ENCODE data around the gene PLCB2.

PLCB2 gene

GRCh38 chr15:40249477-40250303, 58.0 kb downstream of the PLCB2 start:
- Histone ChIP-seq H3K4me1 (peaks cover 5 to 20% (median 13%) of the 10 kb centered on the region in 10 experiments; a peak in 18 of 20 replicates), H3K4me2 (no peak overlapping the region), H3K4me3 (no peak overlapping the region), H3K36me3 (no peaks in the 10 kb centered on the region), H4K20me1 (peaks cover 0 to 15% (median 0%) of the 10 kb centered on the region in 11 experiments; a peak in 7 of 22 replicates), H3K9me3 (replicated peaks in 1 of 11) (no peaks in the 10 kb centered on the region), H3K27ac (no peak overlapping the region), H3K9ac (no peak overlapping the region), H3K27me3 (peaks cover 45 to 56% (median 52%) of the 10 kb centered on the region in 11 experiments)
- TF ChIP-seq Cebpa-rat (IDR thresholded peaks at IDR 0.05): no peak

DNA sequence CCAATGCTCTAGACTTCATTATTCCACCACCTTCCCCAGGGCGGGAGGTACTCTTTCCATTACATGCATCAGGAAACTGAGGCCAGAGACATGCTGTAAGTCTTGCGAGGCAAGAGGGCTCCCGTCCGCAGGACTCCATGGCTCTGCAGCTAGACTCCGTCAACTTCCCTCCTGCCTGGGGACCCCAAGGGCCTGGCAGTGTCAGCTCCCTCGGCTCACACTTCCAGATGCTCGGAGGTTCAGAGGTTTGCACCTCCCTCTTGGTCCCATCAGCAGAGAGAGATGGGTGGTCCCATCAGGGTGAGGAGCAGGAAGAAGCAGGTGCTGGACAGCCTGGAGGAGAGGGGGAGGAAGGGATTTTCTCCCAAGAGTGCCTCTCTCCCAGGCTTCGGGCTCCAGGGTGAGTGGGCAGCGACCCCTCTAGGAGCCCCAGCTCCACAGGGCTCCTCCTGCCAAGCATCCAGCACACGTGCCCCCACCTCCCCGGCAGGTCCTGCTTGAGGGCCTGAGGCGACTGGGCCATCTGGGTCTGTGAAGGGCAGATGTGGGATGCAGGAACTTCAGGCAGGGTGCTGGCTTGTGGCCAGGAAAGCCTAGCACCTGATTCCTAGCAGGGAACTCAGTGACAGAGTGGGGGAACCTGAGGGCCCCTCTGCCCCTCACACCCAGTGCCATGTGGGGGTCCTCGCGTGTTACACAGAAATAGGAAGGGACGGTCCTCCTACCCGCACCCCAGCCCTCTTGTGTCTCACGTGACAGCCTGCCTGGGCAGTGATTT, 59.5 kb downstream of the PLCB2 start:
- H3K4me3 ChIP-seq: no peak overlapping the region
- H3K36me3 ChIP-seq: no peaks in the 10 kb centered on the region
- peaks cover 0 to 12% (median 0%) of the 10 kb centered on the region in 11 experiments; a peak in 7 of 22 replicates for H4K20me1 ChIP-seq
- H3K27ac ChIP-seq: no peak overlapping the region
- no peak overlapping the region for H3K9ac ChIP-seq
- peaks cover 30 to 41% (median 37%) of the 10 kb centered on the region in 11 experiments for H3K27me3 ChIP-seq
- H3K9me3 ChIP-seq (replicated peaks in 1 of 11): no peaks in the 10 kb centered on the region
- peaks cover 8 to 17% (median 15%) of the 10 kb centered on the region in 10 experiments for H3K4me1 ChIP-seq
- TF ChIP-seq Cebpa-rat (IDR thresholded peaks at IDR 0.05): no peak
- H3K4me2 ChIP-seq: no peak overlapping the region

DNA sequence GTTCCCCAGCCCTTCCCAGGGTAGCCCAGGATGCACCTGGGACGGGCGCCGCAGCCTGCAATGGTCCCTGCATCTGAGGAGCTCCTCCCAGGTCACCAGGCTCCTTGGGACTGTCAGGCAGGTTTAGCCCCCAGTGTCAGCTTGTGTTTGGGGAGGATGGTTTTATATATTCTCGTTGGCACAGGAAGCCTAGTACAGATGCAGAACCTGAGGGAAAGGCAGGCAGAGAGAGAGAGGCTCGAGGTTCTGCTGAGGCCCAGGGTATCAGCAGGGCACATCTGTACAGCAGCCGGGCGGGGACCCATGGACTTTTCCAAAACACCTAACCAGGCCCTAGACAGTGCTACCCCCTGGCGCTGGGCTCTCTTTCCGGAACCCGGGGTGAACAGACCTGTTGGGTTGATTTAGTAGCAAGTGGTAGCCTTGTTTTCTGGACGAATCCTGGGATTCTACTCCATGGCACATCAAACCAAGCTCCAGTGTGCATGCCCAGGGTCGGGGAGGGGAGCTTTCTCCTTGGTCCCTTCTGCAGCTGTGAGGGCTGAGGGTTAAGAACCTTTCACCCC, 60.2 kb downstream of the PLCB2 start:
- no peak for TF ChIP-seq Cebpa-rat (IDR thresholded peaks at IDR 0.05)
- Histone ChIP-seq H3K27ac (no peak overlapping the region), H3K36me3 (no peaks in the 10 kb centered on the region), H3K27me3 (peaks cover 23 to 34% (median 30%) of the 10 kb centered on the region in 11 experiments), H3K4me3 (no peak overlapping the region), H4K20me1 (peaks cover 0 to 6% (median 0%) of the 10 kb centered on the region in 11 experiments; a peak in 4 of 22 replicates), H3K9ac (no peak overlapping the region), H3K9me3 (replicated peaks in 1 of 11) (no peaks in the 10 kb centered on the region), H3K4me1 (peaks cover 1 to 15% (median 10%) of the 10 kb centered on the region in 10 experiments), H3K4me2 (peak overlapping the region in 7 of 11 experiments; percentile 5 to 24 (median 20); a peak in 7 of 22 replicates)

DNA sequence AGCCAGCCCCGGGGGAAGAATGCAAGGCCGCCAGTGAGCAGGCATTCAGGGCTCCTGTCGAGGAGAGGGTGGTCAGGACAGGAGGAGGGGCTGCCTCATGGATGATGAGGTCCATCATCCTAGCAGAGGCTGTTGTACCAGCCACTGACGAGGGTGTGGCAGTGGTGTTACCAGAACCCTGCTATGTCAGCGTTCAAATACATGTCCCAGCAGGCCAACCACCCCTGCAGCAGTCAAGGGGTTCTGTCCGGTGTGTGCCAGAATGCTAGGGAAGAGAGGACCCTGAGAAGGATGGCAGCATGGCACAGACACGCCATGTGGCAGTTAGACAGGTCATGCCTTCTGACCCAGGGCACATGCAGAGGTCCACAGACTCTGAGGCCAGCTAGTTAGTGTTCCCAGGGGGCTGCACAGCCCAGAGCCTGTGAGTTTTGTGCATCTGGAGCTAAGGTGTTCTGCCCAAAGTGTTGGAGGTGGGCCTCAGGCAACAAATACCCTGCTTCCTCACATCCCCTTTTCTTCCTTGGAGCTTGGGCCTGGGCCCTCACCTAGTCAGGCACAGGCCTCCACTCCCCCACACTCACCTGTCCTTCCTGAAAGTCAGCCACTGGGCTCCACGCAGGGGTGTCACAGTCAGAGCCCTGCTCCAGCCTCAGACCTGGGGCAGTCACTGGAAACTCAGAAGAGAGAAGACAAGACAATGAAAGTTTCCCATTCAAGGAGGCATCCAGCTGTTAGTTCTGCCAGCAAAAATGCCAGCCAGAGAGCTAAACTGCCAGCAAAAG, 61.0 kb downstream of the PLCB2 start:
- Histone ChIP-seq H3K9ac (no peak overlapping the region), H3K4me1 (peaks cover 0 to 15% (median 8%) of the 10 kb centered on the region in 10 experiments; a peak in 14 of 20 replicates), H3K4me2 (peak overlapping the region in 6 of 11 experiments; percentile 5 to 24 (median 22); a peak in 5 of 22 replicates), H3K27ac (no peak overlapping the region), H3K4me3 (no peak overlapping the region), H3K27me3 (peaks cover 15 to 26% (median 22%) of the 10 kb centered on the region in 11 experiments), H3K9me3 (replicated peaks in 1 of 11) (no peaks in the 10 kb centered on the region), H4K20me1 (peaks cover 0 to 3% (median 0%) of the 10 kb centered on the region in 11 experiments; a peak in 1 of 22 replicates), H3K36me3 (no peaks in the 10 kb centered on the region)
- no peak for TF ChIP-seq Cebpa-rat (IDR thresholded peaks at IDR 0.05)

GRCh38 chr15:40245666-40246450, 61.9 kb downstream of the PLCB2 start:
- no peaks in the 10 kb centered on the region for H3K36me3 ChIP-seq
- no peak for TF ChIP-seq Cebpa-rat (IDR thresholded peaks at IDR 0.05)
- H4K20me1 ChIP-seq: no peaks in the 10 kb centered on the region; a peak in 1 of 22 replicates
- peaks cover 0 to 15% (median 8%) of the 10 kb centered on the region in 10 experiments; a peak in 15 of 20 replicates for H3K4me1 ChIP-seq
- peaks cover 6 to 18% (median 13%) of the 10 kb centered on the region in 11 experiments for H3K27me3 ChIP-seq
- no peak overlapping the region for H3K27ac ChIP-seq
- no peak overlapping the region for H3K4me2 ChIP-seq
- no peak overlapping the region for H3K9ac ChIP-seq
- no peak overlapping the region for H3K4me3 ChIP-seq
- H3K9me3 ChIP-seq (replicated peaks in 1 of 11): no peaks in the 10 kb centered on the region

DNA sequence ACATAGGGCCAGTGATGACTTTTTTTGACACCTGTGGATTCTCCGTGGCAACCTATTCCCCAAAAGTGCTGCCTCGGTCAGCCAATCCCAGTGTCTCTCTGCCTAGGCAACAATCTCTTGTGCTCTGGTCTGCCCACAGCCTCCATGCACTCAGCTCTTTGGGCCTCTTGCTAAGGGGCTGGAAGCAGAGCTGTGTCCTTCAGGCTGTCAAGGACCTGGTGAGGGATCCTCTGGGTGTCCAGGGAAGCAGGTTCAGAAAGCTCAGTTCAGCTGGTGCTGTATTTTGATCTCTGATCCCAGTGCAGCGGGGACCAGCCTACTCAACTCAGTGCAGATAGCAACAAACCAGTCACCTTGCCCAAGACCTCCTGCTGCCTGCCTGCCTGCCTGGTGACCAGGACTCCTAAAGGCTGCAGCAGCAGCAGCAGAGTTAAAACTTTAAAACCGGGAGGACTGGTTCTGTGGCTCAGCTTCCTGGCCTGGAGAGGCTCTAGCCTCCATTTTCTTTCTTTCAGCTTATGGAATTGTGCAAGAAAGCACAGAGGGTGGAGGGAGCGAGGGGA, 62.7 kb downstream of the PLCB2 start:
- Histone ChIP-seq H3K9me3 (replicated peaks in 1 of 11) (no peaks in the 10 kb centered on the region), H3K36me3 (no peaks in the 10 kb centered on the region), H3K4me3 (no peak overlapping the region), H4K20me1 (no peaks in the 10 kb centered on the region; a peak in 1 of 22 replicates), H3K27ac (no peak overlapping the region), H3K4me2 (no peak overlapping the region), H3K4me1 (peaks cover 7 to 23% (median 15%) of the 10 kb centered on the region in 10 experiments), H3K27me3 (peaks cover 0 to 10% (median 5%) of the 10 kb centered on the region in 11 experiments; a peak in 18 of 22 replicates), H3K9ac (no peak overlapping the region)
- no peak for TF ChIP-seq Cebpa-rat (IDR thresholded peaks at IDR 0.05)

GRCh38 chr15:40243126-40243810, 64.5 kb downstream of the PLCB2 start:
- Histone ChIP-seq H3K9me3 (replicated peaks in 1 of 11) (no peaks in the 10 kb centered on the region), H3K36me3 (no peaks in the 10 kb centered on the region), H3K27ac (no peak overlapping the region), H3K4me3 (no peak overlapping the region), H4K20me1 (no peaks in the 10 kb centered on the region; a peak in 1 of 22 replicates), H3K9ac (no peak overlapping the region), H3K4me2 (peak overlapping the region in 3 of 11 experiments; percentile 2 to 45 (median 24); a peak in 5 of 22 replicates), H3K4me1 (peaks cover 25 to 41% (median 33%) of the 10 kb centered on the region in 10 experiments), H3K27me3 (peaks cover 0 to 13% (median 9%) of the 10 kb centered on the region in 11 experiments; a peak in 6 of 22 replicates)
- no peak for TF ChIP-seq Cebpa-rat (IDR thresholded peaks at IDR 0.05)
